ENCODE results near the gene RASD2. TPM values are rescaled to one million over a fixed set of nuclear protein-coding genes. Genes with fewer than 3 reads are reported as not detected.

Gene RASD2
- total and polyA plus RNA-seq, 2 experiments from 2014 or later, result 1.2 to 3.6 TPM

GRCh38 chr22:35544827-35545226 lies 4.2 kb downstream of the RASD2 start:
- peaks cover 25% of the 10 kb centered on the region for H3K4me1 ChIP-seq (ENCODE audit: insufficient read depth)
- no peak overlapping the region for H3K27ac ChIP-seq (ENCODE audit: low read depth)
- TF ChIP-seq EZH2 (IDR thresholded peaks at IDR 0.05; ENCODE audit: low read depth, unreplicated experiment) (no peak), ZNF114 (CRISPR knock-in tag; IDR thresholded peaks at IDR 0.05) (no peak), ZNF331 (CRISPR knock-in tag; IDR thresholded peaks at IDR 0.05; ENCODE audit: low read depth) (no peak), JUNB (IDR thresholded peaks at IDR 0.05; ENCODE audit: unreplicated experiment) (no peak), NANOG (IDR thresholded peaks at IDR 0.05; ENCODE audit: borderline replicate concordance) (no peak), ETS1 (IDR thresholded peaks at IDR 0.05) (no peak), CREB1 (CRISPR knock-in tag; IDR thresholded peaks at IDR 0.05; ENCODE audit: low read depth) (no peak)
- TF ChIP-seq, protein P1, sequence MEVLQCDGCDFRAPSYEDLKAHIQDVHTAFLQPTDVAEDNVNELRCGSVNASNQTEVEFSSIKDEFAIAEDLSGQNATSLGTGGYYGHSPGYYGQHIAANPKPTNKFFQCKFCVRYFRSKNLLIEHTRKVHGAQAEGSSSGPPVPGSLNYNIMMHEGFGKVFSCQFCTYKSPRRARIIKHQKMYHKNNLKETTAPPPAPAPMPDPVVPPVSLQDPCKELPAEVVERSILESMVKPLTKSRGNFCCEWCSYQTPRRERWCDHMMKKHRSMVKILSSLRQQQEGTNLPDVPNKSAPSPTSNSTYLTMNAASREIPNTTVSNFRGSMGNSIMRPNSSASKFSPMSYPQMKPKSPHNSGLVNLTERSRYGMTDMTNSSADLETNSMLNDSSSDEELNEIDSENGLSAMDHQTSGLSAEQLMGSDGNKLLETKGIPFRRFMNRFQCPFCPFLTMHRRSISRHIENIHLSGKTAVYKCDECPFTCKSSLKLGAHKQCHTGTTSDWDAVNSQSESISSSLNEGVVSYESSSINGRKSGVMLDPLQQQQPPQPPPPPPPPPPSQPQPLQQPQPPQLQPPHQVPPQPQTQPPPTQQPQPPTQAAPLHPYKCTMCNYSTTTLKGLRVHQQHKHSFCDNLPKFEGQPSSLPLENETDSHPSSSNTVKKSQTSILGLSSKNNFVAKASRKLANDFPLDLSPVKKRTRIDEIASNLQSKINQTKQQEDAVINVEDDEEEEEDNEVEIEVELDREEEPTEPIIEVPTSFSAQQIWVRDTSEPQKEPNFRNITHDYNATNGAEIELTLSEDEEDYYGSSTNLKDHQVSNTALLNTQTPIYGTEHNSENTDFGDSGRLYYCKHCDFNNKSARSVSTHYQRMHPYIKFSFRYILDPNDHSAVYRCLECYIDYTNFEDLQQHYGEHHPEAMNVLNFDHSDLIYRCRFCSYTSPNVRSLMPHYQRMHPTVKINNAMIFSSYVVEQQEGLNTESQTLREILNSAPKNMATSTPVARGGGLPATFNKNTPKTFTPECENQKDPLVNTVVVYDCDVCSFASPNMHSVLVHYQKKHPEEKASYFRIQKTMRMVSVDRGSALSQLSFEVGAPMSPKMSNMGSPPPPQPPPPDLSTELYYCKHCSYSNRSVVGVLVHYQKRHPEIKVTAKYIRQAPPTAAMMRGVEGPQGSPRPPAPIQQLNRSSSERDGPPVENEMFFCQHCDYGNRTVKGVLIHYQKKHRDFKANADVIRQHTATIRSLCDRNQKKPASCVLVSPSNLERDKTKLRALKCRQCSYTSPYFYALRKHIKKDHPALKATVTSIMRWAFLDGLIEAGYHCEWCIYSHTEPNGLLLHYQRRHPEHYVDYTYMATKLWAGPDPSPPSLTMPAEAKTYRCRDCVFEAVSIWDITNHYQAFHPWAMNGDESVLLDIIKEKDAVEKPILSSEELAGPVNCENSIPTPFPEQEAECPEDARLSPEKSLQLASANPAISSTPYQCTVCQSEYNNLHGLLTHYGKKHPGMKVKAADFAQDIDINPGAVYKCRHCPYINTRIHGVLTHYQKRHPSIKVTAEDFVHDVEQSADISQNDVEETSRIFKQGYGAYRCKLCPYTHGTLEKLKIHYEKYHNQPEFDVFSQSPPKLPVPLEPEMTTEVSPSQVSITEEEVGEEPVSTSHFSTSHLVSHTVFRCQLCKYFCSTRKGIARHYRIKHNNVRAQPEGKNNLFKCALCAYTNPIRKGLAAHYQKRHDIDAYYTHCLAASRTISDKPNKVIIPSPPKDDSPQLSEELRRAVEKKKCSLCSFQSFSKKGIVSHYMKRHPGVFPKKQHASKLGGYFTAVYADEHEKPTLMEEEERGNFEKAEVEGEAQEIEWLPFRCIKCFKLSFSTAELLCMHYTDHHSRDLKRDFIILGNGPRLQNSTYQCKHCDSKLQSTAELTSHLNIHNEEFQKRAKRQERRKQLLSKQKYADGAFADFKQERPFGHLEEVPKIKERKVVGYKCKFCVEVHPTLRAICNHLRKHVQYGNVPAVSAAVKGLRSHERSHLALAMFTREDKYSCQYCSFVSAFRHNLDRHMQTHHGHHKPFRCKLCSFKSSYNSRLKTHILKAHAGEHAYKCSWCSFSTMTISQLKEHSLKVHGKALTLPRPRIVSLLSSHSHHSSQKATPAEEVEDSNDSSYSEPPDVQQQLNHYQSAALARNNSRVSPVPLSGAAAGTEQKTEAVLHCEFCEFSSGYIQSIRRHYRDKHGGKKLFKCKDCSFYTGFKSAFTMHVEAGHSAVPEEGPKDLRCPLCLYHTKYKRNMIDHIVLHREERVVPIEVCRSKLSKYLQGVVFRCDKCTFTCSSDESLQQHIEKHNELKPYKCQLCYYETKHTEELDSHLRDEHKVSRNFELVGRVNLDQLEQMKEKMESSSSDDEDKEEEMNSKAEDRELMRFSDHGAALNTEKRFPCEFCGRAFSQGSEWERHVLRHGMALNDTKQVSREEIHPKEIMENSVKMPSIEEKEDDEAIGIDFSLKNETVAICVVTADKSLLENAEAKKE (CRISPR knock-in tag; IDR thresholded peaks at IDR 0.05), result no peak
- ATAC-seq (no peak), DNase-seq (ENCODE audit: low spot score) (no peak)
- H2AFZ ChIP-seq, result no peak overlapping the region
- no peak overlapping the region for H3K4me2 ChIP-seq
- no peaks in the 10 kb centered on the region for H3K9me2 ChIP-seq (ENCODE audit: insufficient read depth)
- H3F3A ChIP-seq (replicated peaks; ENCODE audit: low read depth), result peaks cover 12% of the 10 kb centered on the region; the same call in 1 of the 2 replicates
- H3K27me3 ChIP-seq (ENCODE audit: insufficient read depth), result peaks cover 19% of the 10 kb centered on the region
- no peaks in the 10 kb centered on the region for H3K36me3 Mint-ChIP-seq (ENCODE audit: low read depth)
- H3K79me2 ChIP-seq (replicated peaks; ENCODE audit: insufficient read depth), result no peaks in the 10 kb centered on the region
- H3K9me3 Mint-ChIP-seq, result no peaks in the 10 kb centered on the region
- peaks cover 42% of the 10 kb centered on the region for H3K4me1 Mint-ChIP-seq
- no peak overlapping the region; the same call in 2 of the 3 replicates for H3K4me3 Mint-ChIP-seq
- H4K20me1 ChIP-seq (replicated peaks; ENCODE audit: insufficient read depth), result no peaks in the 10 kb centered on the region
- H3K27me3 Mint-ChIP-seq (ENCODE audit: insufficient read depth, low read depth, poor library complexity), result peaks cover 41% of the 10 kb centered on the region
- H3K36me3 ChIP-seq (ENCODE audit: insufficient read depth), result no peaks in the 10 kb centered on the region
- no peak overlapping the region for H3K27ac Mint-ChIP-seq
- H3K4me3 ChIP-seq, result no peak overlapping the region

Data from GM23338 (cell line).